ENCODE data around the gene MEST. TPM values are rescaled to one million over a fixed set of nuclear protein-coding genes. Genes with fewer than 3 reads are reported as not detected.

MEST gene
- polyA plus RNA-seq, 1 donor from 2014 or later = 136 TPM

GRCh38 chr7:130483031-130483430 lies 8.9 kb upstream of the MEST start:
- Histone ChIP-seq H3F3A (ENCODE audit: insufficient read depth, low read length, poor library complexity, severe bottlenecking) (peaks cover 3% of the 10 kb centered on the region), H3K9ac (ENCODE audit: low read length) (no peak overlapping the region), H2AFZ (ENCODE audit: low read depth, low read length) (no peak overlapping the region), H3K9me3 (ENCODE audit: low read length) (no peaks in the 10 kb centered on the region), H3K4me3 (ENCODE audit: low read length) (no peak overlapping the region), H3K27me3 (ENCODE audit: insufficient read depth, low read depth, low read length) (no peaks in the 10 kb centered on the region), H3K79me2 (replicated peaks; ENCODE audit: insufficient read depth, low read length) (peaks cover 4% of the 10 kb centered on the region), H3K36me3 (ENCODE audit: insufficient read depth, low read length) (no peaks in the 10 kb centered on the region), H3K27ac (ENCODE audit: low read length) (no peak overlapping the region), H3K4me2 (ENCODE audit: low read length) (no peak overlapping the region), H3K9me2 (ENCODE audit: insufficient read depth, low read length) (no peaks in the 10 kb centered on the region), H4K20me1 (ENCODE audit: insufficient read depth) (no peaks in the 10 kb centered on the region)
- TF ChIP-seq RAD21 (conservative IDR thresholded peaks at IDR 0.05) (no peak), EP300 (conservative IDR thresholded peaks at IDR 0.05; ENCODE audit: poor library complexity, severe bottlenecking) (no peak), SMC3 (conservative IDR thresholded peaks at IDR 0.05; ENCODE audit: poor library complexity) (no peak), TAF1 (IDR thresholded peaks at IDR 0.05; ENCODE audit: low read depth) (no peak), MXI1 (conservative IDR thresholded peaks at IDR 0.05; ENCODE audit: poor library complexity, severe bottlenecking) (no peak), POLR2AphosphoS5 (IDR thresholded peaks at IDR 0.05) (no peak), CTCF (IDR thresholded peaks at IDR 0.05; ENCODE audit: poor library complexity, severe bottlenecking) (no peak)

GRCh38 chr7:130485734-130486113 lies 6.2 kb upstream of the MEST start:
- Histone ChIP-seq H2AFZ (ENCODE audit: low read depth, low read length) (no peak overlapping the region), H3K4me2 (ENCODE audit: low read length) (no peak overlapping the region), H3K9me2 (ENCODE audit: insufficient read depth, low read length) (no peaks in the 10 kb centered on the region)

More at GRCh38 chr7:130485734-130486113, 6.2 kb upstream of the MEST start:
- H3K9ac ChIP-seq (ENCODE audit: low read length) = peak overlapping the region; percentile 76
- H4K20me1 ChIP-seq (ENCODE audit: insufficient read depth) = no peaks in the 10 kb centered on the region
- no peaks in the 10 kb centered on the region for H3K36me3 ChIP-seq (ENCODE audit: insufficient read depth, low read length)
- H3K4me3 ChIP-seq (ENCODE audit: low read length) = peak overlapping the region; percentile 57
- no peaks in the 10 kb centered on the region for H3K9me3 ChIP-seq (ENCODE audit: low read length)
- no peak for TF ChIP-seq SMC3 (conservative IDR thresholded peaks at IDR 0.05; ENCODE audit: poor library complexity)
- no peak for TF ChIP-seq CTCF (IDR thresholded peaks at IDR 0.05; ENCODE audit: poor library complexity, severe bottlenecking)
- no peak for TF ChIP-seq REST (IDR thresholded peaks at IDR 0.05; ENCODE audit: borderline replicate concordance)
- TF ChIP-seq EZH2 (IDR thresholded peaks at IDR 0.05; ENCODE audit: borderline replicate concordance, insufficient read depth, low read length, poor library complexity, severe bottlenecking) = no peak
- no peak for TF ChIP-seq POLR2AphosphoS5 (IDR thresholded peaks at IDR 0.05)
- no peak for TF ChIP-seq MXI1 (conservative IDR thresholded peaks at IDR 0.05; ENCODE audit: poor library complexity, severe bottlenecking)
- TF ChIP-seq TAF1 (IDR thresholded peaks at IDR 0.05; ENCODE audit: low read depth) = no peak
- no peak for TF ChIP-seq EP300 (conservative IDR thresholded peaks at IDR 0.05; ENCODE audit: poor library complexity, severe bottlenecking)
- TF ChIP-seq RAD21 (conservative IDR thresholded peaks at IDR 0.05) = no peak
- peak overlapping the region; percentile 97 for H3K27ac ChIP-seq (ENCODE audit: low read length)
- peaks cover 3% of the 10 kb centered on the region for H3F3A ChIP-seq (ENCODE audit: insufficient read depth, low read length, poor library complexity, severe bottlenecking)
- peaks cover 4% of the 10 kb centered on the region for H3K79me2 ChIP-seq (replicated peaks; ENCODE audit: insufficient read depth, low read length)
- no peaks in the 10 kb centered on the region for H3K27me3 ChIP-seq (ENCODE audit: insufficient read depth, low read depth, low read length)
